IMR-90 (cell line): ENCODE measurements around the gene TOP3B. TPM values are rescaled to one million over a fixed set of nuclear protein-coding genes. Genes with fewer than 3 reads are reported as not detected.

Source experiments
- ATAC-seq: fragments of 200-7000 bp; cut with Tn5 transposase; 2 replicates; pipeline ENCODE4 v1.9.1; 2020; ENCODE audit warnings: low read depth, mild to moderate bottlenecking, moderate library complexity
- BruUV-seq: library from RNA; stranded (reverse); fragments of 400-500 nt; replicated peaks from 2 replicates; lab custom pipeline; 2021; lab: Mats Ljungman, UMichigan
- CTCF ChIA-PET: fragments of 300-600 bp; formaldehyde crosslinking; extraction: SDS; loops from one replicate; lab custom pipeline; 2021; ENCODE audit warnings: antibody characterized with exemption; lab: Yijun Ruan, JAX
- POLR2A ChIA-PET: fragments of 300-600 bp; sonication (Branson Sonifier 250); formaldehyde crosslinking; loops from one replicate; lab custom pipeline; 2022; ENCODE audit warnings: antibody characterized with exemption; ENCODE audit not compliant: unreplicated experiment; lab: Charles Lee
- DNase-seq: peaks from one replicate; pipeline ENCODE4 v3.0.0; 2013
- H2AFZ ChIP-seq: replicated peaks from 2 replicates; pipeline ENCODE3; 2013; ENCODE audit warnings: low read length, mild to moderate bottlenecking; ENCODE audit not compliant: poor library complexity
- H2AK5ac ChIP-seq: 2 replicates; pipeline ENCODE4 v1.6.1; 2013; ENCODE audit warnings: low read depth, low read length, inconsistent platforms
- H2AK9ac ChIP-seq: replicated peaks from 2 replicates; pipeline ENCODE3; 2013; ENCODE audit warnings: mild to moderate bottlenecking, low read depth, low read length, moderate library complexity; ENCODE audit not compliant: poor library complexity
- H2BK120ac ChIP-seq: 2 replicates; pipeline ENCODE4 v1.6.1; 2013; ENCODE audit warnings: low read depth, low read length, inconsistent platforms
- H2BK15ac ChIP-seq: 3 replicates; pipeline ENCODE4 v1.6.1; 2013; ENCODE audit warnings: low read depth, low read length, inconsistent platforms
- H2BK20ac ChIP-seq: 2 replicates; pipeline ENCODE4 v1.6.1; 2013; ENCODE audit warnings: low read depth, mild to moderate bottlenecking, inconsistent platforms, low read length, moderate library complexity
- H2BK5ac ChIP-seq: 2 replicates; pipeline ENCODE4 v1.6.1; 2013; ENCODE audit warnings: mild to moderate bottlenecking, low read depth, low read length, inconsistent platforms; ENCODE audit not compliant: poor library complexity, severe bottlenecking
- H3K14ac ChIP-seq: replicated peaks from 2 replicates; pipeline ENCODE4 v1.6.1; 2013; ENCODE audit warnings: low read depth, low read length, inconsistent platforms
- H3K18ac ChIP-seq: 2 replicates; pipeline ENCODE4 v1.6.1; 2013; ENCODE audit warnings: low read depth, low read length, control low read depth
- H3K23ac ChIP-seq: 2 replicates; pipeline ENCODE4 v1.6.1; 2013; ENCODE audit warnings: low read depth, low read length, inconsistent platforms
- H3K27ac ChIP-seq: 2 replicates; pipeline ENCODE4 v1.5.1; 2013; ENCODE audit warnings: mild to moderate bottlenecking, control low read depth, low read length; ENCODE audit not compliant: insufficient read depth
- H3K27me3 ChIP-seq: 2 replicates; pipeline ENCODE4 v1.6.1; 2013; ENCODE audit warnings: low read length; ENCODE audit not compliant: control insufficient read depth, insufficient read depth
- H3K36me3 ChIP-seq: 2 replicates; pipeline ENCODE4 v1.6.1; 2013; ENCODE audit warnings: low read length, mixed read lengths; ENCODE audit not compliant: control insufficient read depth, insufficient read depth
- H3K4ac ChIP-seq: 2 replicates; pipeline ENCODE4 v1.6.1; 2013; ENCODE audit warnings: low read depth, low read length, inconsistent platforms
- H3K4me1 ChIP-seq: 2 replicates; pipeline ENCODE4 v1.6.1; 2013; ENCODE audit warnings: low read length, mixed read lengths; ENCODE audit not compliant: control insufficient read depth, insufficient read depth
- H3K4me2 ChIP-seq: 2 replicates; pipeline ENCODE4 v1.6.1; 2013; ENCODE audit warnings: low read depth, mild to moderate bottlenecking, control low read depth, low read length, moderate library complexity
- H3K4me3 ChIP-seq: 2 replicates; pipeline ENCODE4 v1.5.1; 2013; ENCODE audit warnings: low read depth, mild to moderate bottlenecking, control low read depth, low read length, moderate library complexity; ENCODE audit not compliant: insufficient read depth
- H3K56ac ChIP-seq: 2 replicates; pipeline ENCODE4 v1.6.1; 2013; ENCODE audit warnings: low read length, inconsistent platforms; ENCODE audit not compliant: insufficient read depth; ENCODE audit errors: extremely low read depth
- H3K79me1 ChIP-seq, 2 experiments: 2 replicates each; pipeline ENCODE4 v1.6.1; 2013; ENCODE audit warnings: low read length in 2 of 2, inconsistent platforms in 1 of 2, low read depth in 1 of 2
- H3K9ac ChIP-seq: 2 replicates; pipeline ENCODE4 v1.6.1; 2013; ENCODE audit warnings: low read depth, low read length, control low read depth
- H3K9me1 ChIP-seq: 2 replicates; pipeline ENCODE4 v1.6.1; 2013; ENCODE audit warnings: low read length, inconsistent platforms; ENCODE audit not compliant: insufficient read depth
- H3K9me3 ChIP-seq: 2 replicates; pipeline ENCODE4 v1.6.1; 2013; ENCODE audit warnings: low read length; ENCODE audit not compliant: control insufficient read depth, insufficient read depth
- H4K20me1 ChIP-seq: 2 replicates; pipeline ENCODE4 v1.6.1; 2013; ENCODE audit warnings: low read length, inconsistent platforms; ENCODE audit not compliant: insufficient read depth
- H4K5ac ChIP-seq: 2 replicates; pipeline ENCODE4 v1.6.1; 2013; ENCODE audit warnings: mild to moderate bottlenecking, low read depth, low read length, control low read depth
- H4K8ac ChIP-seq, 2 experiments: 2 replicates each; pipeline ENCODE4 v1.6.1; 2013; ENCODE audit warnings: low read depth in 2 of 2, low read length in 2 of 2, control low read depth in 1 of 2, inconsistent platforms in 1 of 2
- H4K91ac ChIP-seq: 2 replicates; pipeline ENCODE4 v1.6.1; 2013; ENCODE audit warnings: low read depth, low read length, inconsistent platforms; ENCODE audit not compliant: insufficient read depth
- BHLHE40 ChIP-seq: fragments of 150-350 bp; IDR thresholded peaks from 2 replicates; pipeline ENCODE4 v1.6.1; 2016; ENCODE audit warnings: mild to moderate bottlenecking, low read depth, low read length
- CHD1 ChIP-seq: IDR thresholded peaks from 2 replicates; pipeline ENCODE4 v1.6.1; 2012; ENCODE audit warnings: low read depth, low read length, improper control_type of control experiment
- RCOR1 ChIP-seq: IDR thresholded peaks from 2 replicates; pipeline ENCODE4 v1.6.1; 2012; ENCODE audit warnings: mild to moderate bottlenecking, low read length, improper control_type of control experiment; ENCODE audit not compliant: insufficient replicate concordance
- SMC3 ChIP-seq: fragments of 150-350 bp; IDR thresholded peaks from 2 replicates; pipeline ENCODE4 v1.6.1; 2016; ENCODE audit warnings: low read depth, mild to moderate bottlenecking, antibody characterized with exemption, low read length, moderate library complexity
- WGBS, 2 experiments: methylation state at CpG; one replicate each; pipeline versions ENCODE4 v1.1.5 to v1.1.7; 2013; ENCODE audit warnings: missing lambda C conversion rate in 2 of 2; ENCODE audit not compliant: insufficient read length in 1 of 2; ENCODE audit errors: extremely low coverage in 2 of 2; 5-methylcytosine and 5-hydroxymethylcytosine counted together
- dilution Hi-C: fragments of 300-500 bp; cut with HindIII; formaldehyde crosslinking; loops from one replicate; pipeline ENCODE4 v1.14.3; 2018; ENCODE audit warnings: low sequenced_read_pairs; ENCODE audit not compliant: unreplicated experiment
- in situ Hi-C: fragments of 300-500 bp; cut with MboI; formaldehyde crosslinking; loops from 3 replicates; pipeline ENCODE4 v1.14.3; 2019; ENCODE audit warnings: low sequenced_read_pairs, inconsistent platforms, mixed read lengths
- intact Hi-C: fragments of 100-400 bp; cut with micrococcal nuclease; formaldehyde crosslinking; loops from 2 replicates; pipeline ENCODE4 v1.10.0; 2022
- polyA plus RNA-seq, 3 experiments: library from polyadenylated mRNA; depleted of rRNA; stranded (reverse); fragments of >200 nt; gene quantifications; 2 replicates each; pipeline ENCODE4 v1.2.3, GENCODE V29; 2012; ENCODE audit warnings: low replicate concordance in 1 of 3
- total RNA-seq: library from RNA; depleted of rRNA; stranded (reverse); fragments of >200 nt; gene quantifications from 2 replicates; pipeline ENCODE4 v1.2.3, GENCODE V29; 2012

The TOP3B gene
- total and polyA plus RNA-seq, 2 of the 4 experiments (the other 2 are of a cell fraction): 23.0 to 23.5 TPM

DNA sequence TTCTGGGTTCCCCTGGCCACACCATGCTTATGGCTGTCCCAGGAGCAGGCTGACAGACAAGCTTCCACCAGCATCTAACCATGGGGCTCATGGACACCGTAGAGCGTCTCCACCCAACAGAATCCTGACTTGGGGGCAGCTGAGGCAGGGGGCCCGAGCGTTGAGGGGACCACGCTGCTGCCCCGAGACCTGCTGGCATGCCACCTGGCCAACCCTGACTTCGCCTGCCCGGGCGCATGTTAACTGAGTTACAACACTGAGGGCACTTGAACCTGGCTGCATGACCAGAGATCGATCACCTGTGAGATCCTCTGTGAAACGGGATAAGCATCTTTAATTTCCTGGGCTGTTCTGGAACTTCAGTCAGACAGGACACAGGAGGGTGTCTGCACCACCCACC, 43.7 kb downstream of the TOP3B start:
- Histone ChIP-seq H2AK9ac (peak overlapping the region; percentile 77), H3K4me2 (no peak overlapping the region; the same call in 1 of the 2 replicates), H4K8ac (peak overlapping the region; percentile 90 to 97; a peak in 2 of 4 replicates), H3K14ac (no peak overlapping the region), H2AFZ (no peak overlapping the region), H2BK120ac (no peak overlapping the region; the same call in 1 of the 2 replicates), H2BK15ac (peak overlapping the region; percentile 30; the same call in 1 of the 3 replicates), H3K27me3 (no peaks in the 10 kb centered on the region), H3K9me1 (peaks cover 18% of the 10 kb centered on the region), H3K27ac (peak overlapping the region; percentile 87; the same call in 1 of the 2 replicates), H4K91ac (peak overlapping the region; percentile 12; the same call in 1 of the 2 replicates), H3K18ac (no peak overlapping the region), H3K79me1 (peaks cover 16 to 73% of the 10 kb centered on the region in 2 experiments), H4K5ac (no peak overlapping the region), H2BK20ac (no peak overlapping the region), H3K4me3 (no peak overlapping the region), H2AK5ac (peak overlapping the region; percentile 77), H2BK5ac (peak overlapping the region; percentile 95), H3K4ac (peak overlapping the region; percentile 0; the same call in 1 of the 2 replicates), H3K9ac (peak overlapping the region; percentile 5; the same call in 1 of the 2 replicates), H3K36me3 (peaks cover 13% of the 10 kb centered on the region), H3K9me3 (no peaks in the 10 kb centered on the region), H4K20me1 (peaks cover 10% of the 10 kb centered on the region; the same call in 1 of the 2 replicates), H3K23ac (no peak overlapping the region), H3K56ac (no peak overlapping the region), H3K4me1 (peaks cover 29% of the 10 kb centered on the region)
- no peak for DNase-seq
- no peak for ATAC-seq
- no TSS peak for BruUV-seq
- dilution Hi-C loops: no loop called here
- CTCF ChIA-PET: interaction anchor here (0.9 to 1.8 kb wide), 6 partner anchors 9 to 238 kb away, joined by 3 to 12 read pairs (median 4); partner anchors contain the start of gene PPM1F
- intact Hi-C loops: loop anchor here (1.0 to 5.0 kb wide), 4 partner anchors 72 to 272 kb away; partner anchors contain the start of genes MAPK1 and PPIL2
- in situ Hi-C loops: loop anchor here (5.0 kb wide), 1 partner anchor 227 kb away; no protein-coding TSS in a partner anchor
- 96% methylated on average over 7 of the region's 11 CpGs; no CpG with 5 or more reads in 1 of the 2 experiments for WGBS, 2 experiments
- POLR2A ChIA-PET: no interaction called here
- TF ChIP-seq SMC3: no peak
- TF ChIP-seq RCOR1: no peak
- no peak for TF ChIP-seq CHD1
- no peak for TF ChIP-seq BHLHE40
